DMS53 (cell line): ENCODE data around the gene BPIFB3.
"Not testable (repeated sequence)": the region's sequence is repeated elsewhere in the genome, so short reads cannot be mapped to it uniquely, and the experiment has no call there.

Experiments used
- DNase-seq: peaks from one replicate; lab custom pipeline; 2025; lab: John Stamatoyannopoulos, UW

Gene BPIFB3

GRCh38 chr20:33120934-33121333 lies 67.2 kb downstream of the BPIFB3 start:
- DNase-seq: no peak

- DNase-seq: not testable (repeated sequence)
These were observed 68.6 kb downstream of the BPIFB3 start for GRCh38 chr20:33122297-33122696.
